Stimulated activated CD8-positive, alpha-beta memory T cell treated with anti-CD3 and anti-CD28 coated beads, Interleukin-7, amount 100 ng/mL, for 1 hour (primary cell): ENCODE measurements around the gene IL13.
"Not testable (repeated sequence)": the region's sequence is repeated elsewhere in the genome, so short reads cannot be mapped to it uniquely, and the experiment has no call there.

ENCODE experiments used
- DNase-seq, 2 donors: peaks; one replicate each; pipeline ENCODE4 v3.0.0-alpha.2; 2020; ENCODE audit warnings: low read depth in 2 of 2

Gene IL13

DNA sequence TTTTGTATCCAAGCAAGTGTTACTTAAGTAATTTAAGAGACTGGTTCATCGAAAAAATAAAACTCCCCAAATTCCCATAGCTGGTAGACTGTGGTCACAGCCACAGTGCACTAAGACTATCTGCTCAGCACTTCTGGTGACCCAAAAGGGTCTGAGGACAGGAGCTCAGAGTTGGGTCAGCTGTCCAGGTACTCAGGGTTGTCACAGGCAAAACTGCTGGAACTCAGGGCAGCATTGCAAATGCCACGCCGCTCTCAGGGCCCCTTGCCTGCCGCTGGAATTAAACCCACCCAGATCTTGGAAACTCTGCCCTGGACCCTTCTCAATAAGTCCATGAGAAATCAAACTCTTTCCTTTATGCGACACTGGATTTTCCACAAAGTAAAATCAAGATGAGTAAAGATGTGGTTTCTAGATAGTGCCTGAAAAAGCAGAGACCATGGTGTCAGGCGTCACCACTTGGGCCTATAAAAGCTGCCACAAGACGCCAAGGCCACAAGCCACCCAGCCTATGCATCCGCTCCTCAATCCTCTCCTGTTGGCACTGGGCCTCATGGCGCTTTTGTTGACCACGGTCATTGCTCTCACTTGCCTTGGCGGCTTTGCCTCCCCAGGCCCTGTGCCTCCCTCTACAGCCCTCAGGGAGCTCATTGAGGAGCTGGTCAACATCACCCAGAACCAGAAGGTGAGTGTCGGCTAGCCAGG lies at the start of gene IL13:
Gene IL13, plus strand, starts transcription at position 498 of the 705 bp plus-strand sequence. Its CDS starts 14 bp downstream, at position 512.
- no peak for DNase-seq

DNA sequence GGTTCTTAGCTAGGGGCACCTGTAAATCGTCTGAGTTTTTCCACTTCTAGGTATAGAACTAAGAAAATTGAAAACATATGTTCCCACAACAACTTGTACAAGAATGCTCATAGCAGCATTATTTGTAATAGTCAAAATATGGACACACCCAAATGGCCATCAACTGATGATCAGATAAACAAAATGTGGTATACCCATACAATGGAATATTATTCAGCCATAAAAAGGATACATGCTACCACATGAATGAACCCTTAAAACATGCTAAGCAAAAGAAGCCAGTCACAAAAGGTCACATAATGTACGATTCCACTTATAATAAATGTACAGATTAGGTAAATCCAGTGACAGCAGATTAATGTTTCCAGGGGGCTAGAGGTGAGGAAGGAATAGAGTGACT lies 46.0 kb upstream of the IL13 start:
- DNase-seq, result no peak

DNA sequence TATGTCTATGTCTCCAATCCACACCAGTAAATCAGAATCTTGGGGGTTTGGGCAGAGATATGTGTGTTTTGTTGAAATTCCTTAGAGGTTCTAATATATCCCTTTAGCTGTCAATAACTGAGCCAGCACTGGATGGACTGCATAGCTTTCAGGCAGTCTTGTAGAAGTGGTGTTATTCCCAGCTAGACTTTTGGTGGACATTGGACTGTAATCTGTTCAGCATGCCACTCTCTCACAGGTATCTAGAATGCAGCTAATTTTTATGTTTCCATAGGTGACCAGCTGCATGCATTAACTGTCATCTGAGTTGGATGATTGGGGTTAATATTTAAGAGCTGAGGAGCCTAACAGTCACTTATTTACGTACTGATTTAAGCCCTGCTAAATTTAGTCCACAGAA lies 45.1 kb upstream of the IL13 start:
- no peak for DNase-seq

DNA sequence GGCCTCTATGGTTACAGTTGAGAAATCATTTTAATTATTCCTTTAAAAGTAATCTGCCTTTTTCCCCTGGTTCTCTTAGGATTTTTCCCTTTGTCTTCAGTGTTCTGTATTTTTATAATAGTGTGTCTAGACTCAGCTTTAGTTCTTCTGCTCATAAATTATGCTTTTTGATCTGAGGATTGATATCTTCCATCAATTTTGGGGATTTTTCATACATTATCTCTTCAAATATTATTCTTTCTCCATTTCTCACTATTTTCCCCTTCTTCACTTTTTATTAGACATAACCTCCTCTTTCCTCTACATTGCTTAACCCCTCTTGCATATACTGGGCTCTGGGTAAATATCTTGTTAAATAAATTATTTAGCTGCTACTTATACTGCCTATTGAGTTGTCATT lies 36.3 kb upstream of the IL13 start:
- no peak for DNase-seq

DNA sequence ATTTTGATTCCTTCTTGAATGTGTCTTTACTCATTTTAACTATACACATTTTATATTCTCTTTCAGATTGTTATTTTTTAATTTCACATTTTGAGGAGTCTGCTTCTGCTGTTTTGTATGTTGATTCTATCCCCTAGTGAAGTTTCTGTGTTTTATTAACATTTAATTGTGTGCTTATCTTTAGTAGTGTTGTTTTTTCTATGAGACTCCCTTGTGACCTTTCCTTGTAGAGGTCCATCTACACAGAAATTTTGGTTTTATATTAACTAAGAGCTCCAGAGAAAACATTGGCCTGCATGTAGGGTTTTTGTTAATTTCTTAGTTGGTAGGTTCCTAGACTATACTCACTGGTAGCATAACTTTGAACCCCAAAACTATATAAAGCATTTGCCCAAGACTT lies 35.4 kb upstream of the IL13 start:
- DNase-seq, result no peak

DNA sequence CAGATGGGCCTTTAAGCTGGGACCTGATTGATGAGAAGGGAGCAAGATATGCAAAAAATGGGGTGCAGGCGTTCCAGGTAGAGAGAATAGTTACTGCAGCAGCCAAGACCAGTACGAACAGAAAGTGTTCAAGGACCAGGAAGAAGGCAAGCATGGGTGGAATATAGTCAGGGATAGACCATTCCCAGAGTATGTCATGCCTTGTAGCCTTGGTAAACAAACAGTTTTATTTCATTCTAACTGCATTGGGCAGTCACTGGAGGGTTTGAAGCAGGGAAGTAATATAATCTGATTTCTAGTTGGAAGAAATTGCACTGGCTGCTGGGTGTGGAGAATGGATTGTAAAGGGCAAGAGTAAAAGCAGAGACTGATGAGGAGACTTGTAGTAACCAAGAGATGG lies 30.5 kb upstream of the IL13 start:
- DNase-seq, result no peak

DNA sequence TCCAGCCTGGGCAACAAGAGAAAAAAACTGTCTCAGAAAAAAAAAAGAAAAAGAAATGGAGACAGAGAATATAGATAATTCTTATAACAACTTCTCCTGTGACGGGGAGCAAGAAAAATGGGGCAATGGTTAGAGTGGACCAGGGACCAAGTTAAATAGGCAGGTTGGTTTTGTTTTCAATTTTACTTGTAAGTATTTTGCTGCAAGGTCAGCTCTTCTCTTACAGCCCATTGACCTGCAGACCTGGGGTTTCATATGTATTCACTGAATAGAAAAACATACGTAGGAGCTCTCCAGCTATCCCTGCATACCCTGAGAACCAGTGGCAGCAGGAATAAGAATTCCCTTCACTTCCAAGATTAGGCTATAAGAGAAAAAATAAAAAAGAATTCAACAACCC lies 29.2 kb upstream of the IL13 start:
- no peak for DNase-seq

DNA sequence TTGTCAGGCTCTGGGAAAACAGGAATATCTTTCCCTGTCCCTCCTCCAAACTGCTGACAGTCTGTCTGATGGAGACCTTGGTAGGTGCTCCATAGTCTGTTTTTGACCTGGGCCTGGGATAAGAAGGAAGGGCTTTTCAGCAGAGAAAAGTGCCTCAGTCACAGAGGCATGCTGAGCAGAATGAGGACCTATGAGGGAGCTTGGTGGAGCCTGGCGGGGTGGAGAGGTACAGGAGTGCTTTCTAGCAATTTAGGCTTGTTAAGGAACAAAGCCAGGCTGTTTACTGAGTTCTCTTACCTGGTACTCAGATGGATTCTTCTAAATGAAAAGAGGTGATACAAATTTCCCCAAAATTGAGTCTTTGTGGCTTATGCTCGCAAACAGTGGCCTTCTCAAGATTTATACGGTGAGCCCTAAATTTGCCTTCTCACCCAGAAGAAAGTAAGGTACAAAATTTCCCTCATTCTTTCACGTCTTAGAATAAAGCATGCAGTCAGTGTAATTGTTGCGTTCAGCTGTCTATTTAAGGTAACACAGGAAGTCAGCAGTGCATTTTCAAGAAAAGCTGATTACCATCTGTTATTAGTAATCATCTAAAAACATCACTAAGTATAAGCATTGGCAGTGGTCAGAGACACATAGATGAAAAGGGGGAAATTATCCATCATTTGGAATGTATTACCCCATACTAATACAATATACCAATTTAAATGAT lies 28.6 kb upstream of the IL13 start:
- DNase-seq, result no peak

DNA sequence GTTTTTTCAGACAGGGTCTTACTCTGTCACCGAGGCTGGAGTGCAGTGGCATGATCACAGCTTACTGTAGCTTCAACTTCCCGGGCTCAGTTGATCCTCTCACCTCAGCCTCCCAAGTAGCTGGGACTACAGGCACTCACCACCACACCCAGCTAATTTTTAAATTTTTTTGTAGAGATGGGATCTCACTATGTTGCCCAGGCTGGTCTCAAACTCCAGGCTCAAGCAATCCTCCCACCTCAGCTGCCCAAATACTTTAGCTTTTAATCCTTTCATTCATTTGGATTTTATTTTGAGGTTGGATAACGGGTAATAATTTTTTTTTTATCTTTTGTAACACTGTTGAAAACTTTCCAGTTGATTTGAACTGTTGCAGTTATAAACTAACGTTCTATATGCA lies 24.4 kb upstream of the IL13 start:
- not testable (repeated sequence) for DNase-seq

DNA sequence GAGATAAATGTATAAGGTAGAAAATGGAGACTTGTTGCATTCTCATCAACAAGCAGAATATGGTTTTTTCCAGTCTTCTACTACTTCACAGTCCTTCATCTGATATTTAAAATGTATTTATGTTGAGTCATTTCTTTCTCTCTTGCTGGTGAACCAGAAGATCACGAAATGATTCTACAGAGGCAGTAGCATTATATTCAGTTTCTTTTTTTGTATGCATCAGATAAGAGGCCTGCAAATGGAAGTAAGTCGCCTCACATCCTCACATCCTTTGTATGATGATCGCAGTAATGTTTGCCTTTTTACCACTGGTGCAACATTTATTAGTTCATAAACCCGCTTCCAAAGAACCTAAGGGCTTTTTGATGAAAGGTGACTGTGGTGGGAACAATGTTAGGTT lies 22.1 kb upstream of the IL13 start:
- no peak for DNase-seq

DNA sequence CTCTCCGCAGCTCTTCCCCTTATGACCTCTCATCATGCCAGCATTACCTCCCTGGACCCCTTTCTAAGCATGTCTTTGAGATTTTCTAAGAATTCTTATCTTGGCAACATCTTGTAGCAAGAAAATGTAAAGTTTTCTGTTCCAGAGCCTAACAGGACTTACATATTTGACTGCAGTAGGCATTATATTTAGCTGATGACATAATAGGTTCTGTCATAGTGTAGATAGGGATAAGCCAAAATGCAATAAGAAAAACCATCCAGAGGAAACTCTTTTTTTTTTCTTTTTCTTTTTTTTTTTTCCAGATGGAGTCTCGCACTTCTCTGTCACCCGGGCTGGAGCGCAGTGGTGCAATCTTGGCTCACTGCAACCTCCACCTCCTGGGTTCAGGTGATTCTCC lies 20.7 kb upstream of the IL13 start:
- no peak for DNase-seq

DNA sequence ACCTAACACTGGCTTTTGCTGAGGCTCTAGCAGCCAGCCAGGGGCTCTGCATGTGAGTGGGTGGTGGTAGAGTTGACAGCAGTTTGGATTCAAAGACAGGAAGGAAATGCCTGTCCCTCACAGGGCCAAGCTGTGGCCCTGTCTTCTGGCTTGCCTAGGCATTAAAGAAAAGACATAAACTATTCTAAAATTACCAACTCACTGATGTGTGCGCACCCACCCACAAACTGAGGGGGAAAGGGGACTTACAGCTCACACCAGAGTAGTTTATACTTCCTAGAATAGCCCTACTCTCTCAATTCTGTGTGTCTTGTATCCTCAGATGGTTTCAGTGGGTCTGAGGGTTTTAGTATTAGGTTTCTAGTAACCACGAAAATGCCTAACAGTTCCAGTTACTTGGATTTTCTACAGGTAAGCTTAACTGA lies 18.3 kb upstream of the IL13 start:
- DNase-seq, result no peak

DNA sequence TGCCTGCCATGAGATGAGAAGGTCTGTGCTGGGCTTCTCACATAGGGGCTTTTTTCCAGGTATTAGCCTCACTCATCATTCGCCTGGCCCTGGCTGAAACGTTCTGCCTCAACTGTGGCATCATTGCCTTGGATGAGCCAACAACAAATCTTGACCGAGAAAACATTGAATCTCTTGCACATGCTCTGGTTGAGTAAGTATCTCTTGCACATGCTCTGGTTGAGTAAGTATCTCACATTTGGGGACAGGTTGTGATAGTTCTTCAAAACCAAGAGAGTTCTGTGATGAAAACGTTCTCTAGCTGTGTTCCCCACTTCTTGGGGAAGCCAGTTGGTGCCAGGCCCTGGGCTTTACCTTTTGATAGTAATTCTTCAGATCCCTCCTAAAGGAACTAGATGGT lies 17.4 kb upstream of the IL13 start:
- DNase-seq, result no peak

DNA sequence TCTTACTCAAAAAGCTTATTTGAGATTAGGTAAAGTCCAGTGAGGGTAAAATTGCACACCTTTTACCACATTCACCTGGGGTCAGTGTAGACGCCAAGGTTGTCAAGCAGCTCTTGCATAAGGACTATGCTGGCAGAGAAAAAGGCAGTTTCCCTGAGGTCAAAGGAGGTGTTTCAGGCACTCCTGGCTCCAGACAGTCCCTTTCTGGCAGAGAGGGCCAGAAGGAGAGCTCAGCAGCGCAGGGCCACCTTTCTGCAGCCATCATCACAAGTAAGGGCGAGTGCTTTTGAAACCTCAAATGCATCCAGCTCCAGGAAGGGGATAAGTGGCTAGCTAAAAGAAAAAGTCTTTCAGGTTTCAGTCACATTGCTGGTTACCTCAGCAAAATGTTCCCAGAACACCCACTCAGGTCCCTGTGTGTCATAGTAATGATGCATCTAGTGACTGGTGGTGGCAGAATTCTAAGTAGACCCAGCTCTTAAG lies 16.7 kb upstream of the IL13 start:
- no peak for DNase-seq

DNA sequence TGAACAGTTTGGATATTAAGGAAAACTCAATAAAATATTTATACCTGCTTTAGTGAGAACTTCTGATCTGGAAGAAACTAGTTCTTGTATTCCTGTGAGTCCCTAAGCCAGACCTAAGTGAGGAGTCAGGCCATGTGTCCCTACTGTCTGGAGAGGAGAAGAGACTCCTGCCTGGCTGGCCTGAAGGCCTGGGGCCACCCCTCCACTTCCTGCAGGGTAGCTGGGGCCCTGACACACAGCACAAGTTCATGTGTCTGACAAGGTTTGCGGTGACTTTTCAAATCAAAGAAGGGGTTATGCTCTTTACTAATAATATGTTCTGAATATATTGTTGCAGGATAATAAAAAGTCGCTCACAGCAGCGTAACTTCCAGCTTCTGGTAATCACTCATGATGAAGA lies 16.1 kb upstream of the IL13 start:
- no peak for DNase-seq

DNA sequence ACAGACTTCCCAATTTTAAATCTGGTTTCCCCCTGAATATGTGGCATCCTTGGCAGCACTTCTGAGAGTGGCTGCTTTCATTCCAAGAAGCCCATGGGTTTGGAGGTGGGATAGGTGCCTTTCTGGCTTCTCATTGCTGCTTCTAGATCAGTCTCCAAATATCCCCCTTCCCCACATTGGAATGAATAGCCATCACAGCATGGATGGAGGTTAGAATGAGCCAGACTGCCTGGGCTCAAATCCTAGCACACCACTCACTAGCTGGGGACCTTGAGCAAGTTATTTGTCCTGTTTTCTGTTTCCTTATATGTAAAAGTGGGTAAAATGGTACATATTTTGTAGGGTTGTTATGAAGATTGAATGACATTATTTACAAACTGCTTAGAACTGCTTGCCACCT lies 13.8 kb upstream of the IL13 start:
- no peak for DNase-seq

DNA sequence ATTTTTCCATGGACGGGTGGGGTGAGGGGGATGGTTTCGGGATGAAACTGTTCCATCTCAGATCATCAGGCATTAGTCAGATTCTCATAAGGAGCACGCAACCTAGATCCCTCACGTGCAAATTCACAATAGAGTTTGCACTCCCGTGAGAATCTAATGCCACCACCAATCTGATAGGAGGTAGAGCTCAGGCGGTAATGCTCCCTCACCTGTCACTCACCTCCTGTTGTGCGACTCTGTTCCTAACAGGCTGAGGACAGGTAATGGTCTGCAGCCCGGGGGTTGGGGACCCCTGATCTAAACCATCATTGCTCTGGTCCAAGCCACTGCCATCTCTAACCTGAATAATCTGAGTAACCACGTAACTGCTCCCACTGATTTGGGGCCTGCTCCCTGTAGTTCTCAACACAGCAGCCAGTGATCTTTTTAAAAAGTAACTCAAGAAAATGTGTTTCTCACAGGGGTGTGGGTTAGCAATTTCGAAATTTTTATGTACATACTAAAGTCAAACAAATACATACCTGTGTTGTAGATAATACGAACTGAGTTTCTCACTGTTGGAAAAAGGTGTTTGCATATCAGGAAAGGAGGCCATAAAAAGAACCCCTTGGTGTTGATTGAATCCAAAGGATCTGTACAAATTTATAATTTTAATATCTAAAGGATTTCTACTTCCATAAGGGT lies 11.2 kb upstream of the IL13 start:
- DNase-seq, result no peak

DNA sequence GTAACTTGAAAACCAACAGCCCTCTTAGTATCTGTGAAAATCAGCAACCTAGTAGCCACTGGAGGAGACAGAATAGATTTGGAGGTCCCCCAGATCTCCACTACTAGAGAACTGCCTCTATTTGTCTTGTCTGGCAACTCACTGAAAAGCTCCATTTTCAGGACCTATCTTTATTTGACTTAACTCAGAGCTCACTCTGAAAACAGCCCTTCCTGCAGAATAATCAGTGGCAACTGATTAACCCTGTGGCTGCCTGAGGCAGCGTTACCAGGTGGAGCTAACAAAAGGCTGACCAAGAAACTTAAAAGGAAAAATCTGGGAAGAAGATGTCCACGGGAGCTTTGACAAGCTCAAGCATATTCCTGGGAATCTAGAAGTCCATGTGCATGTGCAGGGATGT lies 10.5 kb upstream of the IL13 start:
- no peak for DNase-seq

DNA sequence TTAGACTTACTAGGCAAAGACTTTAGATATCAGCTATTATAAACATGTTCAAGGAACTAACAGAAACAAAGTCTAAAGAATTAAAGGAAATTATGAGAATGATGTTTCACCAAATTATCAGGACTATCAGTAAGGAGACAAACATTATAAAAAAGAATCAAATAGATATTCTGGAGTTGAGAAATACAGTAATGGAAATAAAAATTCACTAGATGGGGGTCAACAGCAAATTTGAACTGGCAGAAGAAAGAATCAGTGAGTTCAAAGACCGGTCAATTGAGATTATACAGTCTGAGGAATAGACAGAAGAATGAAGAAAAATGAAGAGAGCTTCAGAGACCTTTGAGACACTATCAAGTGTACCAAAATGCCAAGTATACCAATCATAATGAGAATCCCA lies 9.6 kb upstream of the IL13 start:
- DNase-seq, result no peak

DNA sequence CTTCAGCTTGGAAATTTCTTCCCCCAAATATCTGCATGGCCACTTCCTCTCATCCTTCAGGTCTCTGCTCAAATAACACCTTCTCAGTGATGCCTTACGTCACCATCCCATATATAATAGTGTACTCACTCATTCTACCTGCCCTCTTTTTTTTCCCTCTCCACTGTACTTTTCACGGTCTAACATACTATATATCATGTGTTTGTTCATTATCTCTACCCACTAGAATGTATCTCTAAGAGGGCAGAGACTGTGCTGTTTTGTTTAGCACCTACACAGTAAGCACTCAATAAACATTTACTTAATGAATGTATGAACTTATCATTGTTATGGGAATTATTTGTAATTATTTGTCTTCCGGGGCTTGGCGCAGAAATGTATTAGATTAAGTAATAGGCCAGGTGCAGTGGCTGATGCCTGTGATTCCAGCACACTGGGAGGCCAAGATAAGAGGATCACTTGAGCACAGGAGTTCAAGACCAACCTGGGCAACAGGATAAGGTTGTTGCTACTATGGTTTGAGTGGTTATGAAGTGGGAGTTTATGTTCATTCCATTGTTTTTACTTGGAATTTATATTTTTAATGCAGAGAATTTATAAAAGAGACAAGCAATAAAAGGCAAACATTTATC lies 6.0 kb upstream of the IL13 start:
- DNase-seq, result no peak

DNA sequence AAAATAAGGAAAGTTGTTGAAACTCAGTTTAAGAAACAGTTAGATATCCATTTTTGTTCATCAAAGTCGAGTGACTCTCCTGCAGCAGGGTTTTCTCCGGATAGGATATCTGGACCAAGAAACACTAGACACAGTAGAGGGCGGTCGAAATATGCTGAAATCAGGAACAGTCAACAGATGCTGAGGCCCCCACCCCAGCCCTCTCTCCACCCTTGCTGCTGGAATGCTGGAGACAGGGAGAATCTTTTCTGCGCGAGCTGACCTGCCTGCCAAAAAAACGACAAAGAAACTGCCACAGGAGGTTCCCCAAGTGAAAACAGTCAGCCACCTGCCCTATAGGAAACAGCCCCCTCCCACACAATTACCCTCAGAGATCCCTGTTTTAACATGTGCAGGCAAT lies 4.3 kb upstream of the IL13 start:
- DNase-seq, result no peak
